Osteocyte (in vitro differentiated cells): ENCODE data around the gene CILP. TPM values are rescaled to one million over a fixed set of nuclear protein-coding genes. Genes with fewer than 3 reads are reported as not detected.

ENCODE experiments used
- DNase-seq: peaks from one replicate; pipeline ENCODE4 v3.0.0; 2021; ENCODE audit warnings: mixed read lengths; ENCODE audit not compliant: unreplicated experiment; ENCODE audit errors: extremely low spot score
- H3K27ac Mint-ChIP-seq: one replicate; pipeline ENCODE4 v1.8.0; 2021; ENCODE audit warnings: mild to moderate bottlenecking, mixed read lengths; ENCODE audit not compliant: unreplicated experiment
- H3K27me3 Mint-ChIP-seq: one replicate; pipeline ENCODE4 v1.8.0; 2021; ENCODE audit warnings: mixed read lengths; ENCODE audit not compliant: unreplicated experiment
- H3K36me3 Mint-ChIP-seq: one replicate; pipeline ENCODE4 v1.8.0; 2021; ENCODE audit warnings: mixed read lengths; ENCODE audit not compliant: unreplicated experiment
- H3K4me1 Mint-ChIP-seq: one replicate; pipeline ENCODE4 v1.8.0; 2021; ENCODE audit warnings: mixed read lengths; ENCODE audit not compliant: unreplicated experiment
- H3K4me3 Mint-ChIP-seq: one replicate; pipeline ENCODE4 v1.8.0; 2021; ENCODE audit warnings: mild to moderate bottlenecking, moderate library complexity, mixed read lengths; ENCODE audit not compliant: unreplicated experiment
- H3K9me3 Mint-ChIP-seq: one replicate; pipeline ENCODE4 v1.8.0; 2021; ENCODE audit warnings: mixed read lengths; ENCODE audit not compliant: unreplicated experiment
- total RNA-seq: library from RNA; stranded (reverse); gene quantifications from 2 replicates; pipeline ENCODE4 v1.2.1, GENCODE V29; 2021
- TF ChIP-seq, protein P1 (sequence below): fragments of 200-600 bp; sonication (generic); IDR thresholded peaks from 2 replicates; pipeline ENCODE4 v1.5.0; 2021; ENCODE audit warnings: antibody characterized with exemption, mild to moderate bottlenecking, moderate library complexity

CILP gene
- total RNA-seq, 1 donor from 2014 or later: 0.19 TPM

DNA sequence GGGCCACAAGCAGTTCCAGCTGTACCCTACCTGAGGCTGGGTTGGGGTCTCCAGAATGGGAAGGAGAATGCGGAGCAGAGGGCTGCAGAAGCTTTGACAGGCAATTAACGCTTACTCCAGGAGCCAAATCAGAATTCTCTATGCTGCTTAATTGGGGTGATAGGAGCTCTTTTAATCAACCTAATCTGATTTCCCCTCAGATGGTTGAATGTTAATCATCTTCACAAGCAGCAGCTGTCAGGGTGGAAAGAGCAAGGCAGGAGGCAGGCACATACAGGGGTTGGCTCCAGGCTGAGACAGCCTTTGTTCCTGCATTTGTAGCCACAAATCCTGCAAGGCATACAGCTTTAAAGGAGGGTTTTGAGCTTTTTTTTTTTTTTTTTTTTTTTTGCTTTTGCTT lies 2.6 kb downstream of the CILP start:
- DNase-seq: no peak
- H3K4me3 Mint-ChIP-seq: no peak overlapping the region
- H3K27me3 Mint-ChIP-seq: peaks cover 14% of the 10 kb centered on the region
- no peaks in the 10 kb centered on the region for H3K9me3 Mint-ChIP-seq
- H3K4me1 Mint-ChIP-seq: peaks cover 28% of the 10 kb centered on the region
- no peaks in the 10 kb centered on the region for H3K36me3 Mint-ChIP-seq
- TF ChIP-seq, protein P1, sequence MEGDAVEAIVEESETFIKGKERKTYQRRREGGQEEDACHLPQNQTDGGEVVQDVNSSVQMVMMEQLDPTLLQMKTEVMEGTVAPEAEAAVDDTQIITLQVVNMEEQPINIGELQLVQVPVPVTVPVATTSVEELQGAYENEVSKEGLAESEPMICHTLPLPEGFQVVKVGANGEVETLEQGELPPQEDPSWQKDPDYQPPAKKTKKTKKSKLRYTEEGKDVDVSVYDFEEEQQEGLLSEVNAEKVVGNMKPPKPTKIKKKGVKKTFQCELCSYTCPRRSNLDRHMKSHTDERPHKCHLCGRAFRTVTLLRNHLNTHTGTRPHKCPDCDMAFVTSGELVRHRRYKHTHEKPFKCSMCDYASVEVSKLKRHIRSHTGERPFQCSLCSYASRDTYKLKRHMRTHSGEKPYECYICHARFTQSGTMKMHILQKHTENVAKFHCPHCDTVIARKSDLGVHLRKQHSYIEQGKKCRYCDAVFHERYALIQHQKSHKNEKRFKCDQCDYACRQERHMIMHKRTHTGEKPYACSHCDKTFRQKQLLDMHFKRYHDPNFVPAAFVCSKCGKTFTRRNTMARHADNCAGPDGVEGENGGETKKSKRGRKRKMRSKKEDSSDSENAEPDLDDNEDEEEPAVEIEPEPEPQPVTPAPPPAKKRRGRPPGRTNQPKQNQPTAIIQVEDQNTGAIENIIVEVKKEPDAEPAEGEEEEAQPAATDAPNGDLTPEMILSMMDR: no peak
- no peak overlapping the region for H3K27ac Mint-ChIP-seq

DNA sequence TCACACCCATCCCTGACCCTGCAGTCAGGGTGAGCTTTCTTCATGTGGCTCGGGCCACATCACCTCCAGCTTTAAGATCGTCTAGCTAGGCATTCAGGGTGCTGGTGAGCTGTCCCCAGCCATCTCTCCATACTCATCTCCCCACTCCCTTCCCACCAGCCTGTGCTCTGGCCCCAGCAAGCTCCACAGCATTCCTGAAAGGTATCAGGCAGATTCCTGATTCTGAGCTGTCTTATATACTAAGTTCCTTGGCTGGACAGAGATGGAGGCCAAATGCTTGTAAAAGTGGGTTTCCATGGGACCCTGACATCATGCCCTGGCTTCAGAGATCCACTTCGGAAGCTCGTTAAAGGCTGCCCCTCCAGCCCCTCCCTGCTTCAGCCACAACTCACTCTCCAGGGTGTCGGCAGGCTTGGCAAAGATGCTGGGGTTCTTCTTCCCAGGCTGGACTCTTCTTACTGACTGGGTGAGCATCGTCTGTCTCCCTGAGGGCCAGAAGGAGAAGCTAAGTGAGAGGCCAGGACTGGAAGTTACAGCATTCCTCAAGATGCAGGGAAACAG lies 3.9 kb downstream of the CILP start:
- DNase-seq: no peak
- Mint-ChIP-seq H3K4me3 (no peak overlapping the region), H3K4me1 (peaks cover 28% of the 10 kb centered on the region), H3K27me3 (peaks cover 17% of the 10 kb centered on the region), H3K27ac (no peak overlapping the region), H3K9me3 (no peaks in the 10 kb centered on the region), H3K36me3 (no peaks in the 10 kb centered on the region)
- TF ChIP-seq, protein P1: no peak

DNA sequence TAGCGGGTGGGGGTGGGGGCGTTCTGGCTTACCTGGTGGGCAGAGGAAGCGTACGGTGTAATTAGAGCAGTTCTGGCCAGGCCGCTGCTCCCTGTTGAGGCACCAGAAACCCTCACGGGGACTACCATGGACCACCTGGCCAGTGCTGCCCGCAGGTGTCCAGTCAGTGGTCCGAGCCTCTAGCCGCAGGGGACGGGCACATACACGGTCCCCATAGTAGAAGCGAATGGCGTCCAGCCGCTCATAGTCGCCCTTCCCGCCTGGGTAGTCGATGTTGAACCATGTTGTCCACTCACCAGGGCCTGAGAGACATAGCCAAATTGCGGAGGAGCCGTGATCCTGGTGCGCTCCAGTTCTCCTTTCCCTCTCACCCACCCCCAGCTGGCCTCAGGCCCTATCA lies 4.5 kb downstream of the CILP start:
- TF ChIP-seq, protein P1: no peak
- no peak overlapping the region for H3K27ac Mint-ChIP-seq
- peaks cover 17% of the 10 kb centered on the region for H3K27me3 Mint-ChIP-seq
- H3K4me1 Mint-ChIP-seq: peaks cover 24% of the 10 kb centered on the region
- no peak for DNase-seq
- H3K4me3 Mint-ChIP-seq: no peak overlapping the region
- H3K9me3 Mint-ChIP-seq: no peaks in the 10 kb centered on the region
- H3K36me3 Mint-ChIP-seq: no peaks in the 10 kb centered on the region

DNA sequence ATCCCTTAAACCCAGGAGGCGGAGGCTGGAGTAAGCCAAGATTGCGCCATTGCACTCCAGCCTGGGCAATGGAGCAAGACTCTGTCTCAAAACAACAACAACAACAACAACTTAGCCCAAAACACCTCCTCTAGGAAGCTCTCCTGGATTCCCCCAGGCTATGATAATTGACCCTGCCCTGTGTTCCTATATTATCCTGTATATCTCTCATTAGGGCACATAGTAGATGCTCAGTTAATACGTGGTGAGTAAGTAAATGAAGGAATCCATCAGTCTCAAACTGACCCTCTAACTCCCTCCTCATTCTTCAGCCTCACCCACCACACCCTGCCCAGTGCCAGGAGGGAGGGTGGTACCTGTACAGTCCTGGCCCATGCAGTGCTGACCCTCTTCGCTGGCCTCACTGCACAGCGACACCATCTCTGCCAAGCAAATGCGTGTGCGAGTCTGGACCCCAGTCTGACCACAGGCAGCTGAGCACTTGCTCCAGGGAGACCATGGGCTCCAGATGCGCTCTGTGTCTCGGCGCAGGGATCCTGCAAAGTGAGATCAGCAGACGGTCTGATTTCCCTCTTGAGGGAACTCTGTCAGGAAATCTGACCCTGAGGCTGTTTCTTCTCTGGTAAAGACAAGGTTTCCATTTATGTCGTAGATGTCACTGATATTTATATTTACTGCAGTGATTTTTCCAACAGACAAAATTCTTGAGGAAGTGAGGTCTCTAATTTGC lies 6.2 kb downstream of the CILP start:
- TF ChIP-seq, protein P1: no peak
- H3K27me3 Mint-ChIP-seq: peaks cover 26% of the 10 kb centered on the region
- no peaks in the 10 kb centered on the region for H3K9me3 Mint-ChIP-seq
- no peak overlapping the region for H3K4me3 Mint-ChIP-seq
- H3K36me3 Mint-ChIP-seq: no peaks in the 10 kb centered on the region
- H3K27ac Mint-ChIP-seq: no peak overlapping the region
- DNase-seq: no peak
- H3K4me1 Mint-ChIP-seq: peaks cover 8% of the 10 kb centered on the region

DNA sequence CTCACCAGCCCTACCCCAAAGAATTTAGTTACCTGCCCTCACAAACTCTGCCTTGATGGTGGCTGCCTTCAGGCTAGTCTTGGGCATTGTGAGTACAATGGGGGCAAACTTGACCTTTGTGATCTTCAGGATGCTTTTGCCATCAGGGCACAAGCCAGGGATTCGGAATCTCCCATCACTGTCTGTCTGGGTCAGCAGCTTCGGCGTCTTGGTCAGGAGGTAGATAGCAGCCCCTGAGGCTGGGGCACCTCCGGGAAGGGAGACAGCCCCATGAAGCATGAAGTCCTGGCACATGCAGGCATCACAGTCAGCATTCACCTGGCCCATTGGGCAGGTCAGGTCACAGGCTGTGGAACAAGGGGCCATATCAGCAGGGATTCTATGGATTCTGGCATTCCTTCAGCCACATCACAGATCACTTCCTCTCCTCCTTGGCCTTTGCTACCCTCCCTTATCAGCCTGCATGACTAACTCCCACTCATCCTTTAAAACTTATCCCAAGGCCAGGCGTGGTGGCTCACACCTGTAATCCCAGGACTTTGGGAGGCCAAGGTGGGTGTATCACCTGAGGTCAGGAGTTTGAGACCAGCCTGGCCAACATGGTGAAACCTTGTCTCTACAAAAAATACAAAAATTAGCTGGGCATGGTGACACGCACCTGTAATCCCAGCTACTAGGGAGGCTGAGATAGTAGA lies 6.9 kb downstream of the CILP start:
- Mint-ChIP-seq H3K36me3 (no peaks in the 10 kb centered on the region), H3K27ac (no peak overlapping the region), H3K9me3 (no peaks in the 10 kb centered on the region), H3K4me1 (peaks cover under 1% of the 10 kb centered on the region), H3K4me3 (no peak overlapping the region), H3K27me3 (peaks cover 26% of the 10 kb centered on the region)
- TF ChIP-seq, protein P1: no peak
- DNase-seq: no peak
